Measurements from ENCODE around the gene NCAM1. TPM values are rescaled to one million over a fixed set of nuclear protein-coding genes. Genes with fewer than 3 reads are reported as not detected.

NCAM1 gene
- polyA plus RNA-seq, 1 donor (not counting 4 experiments of a cell fraction or from before 2014, with no cell fraction given), result 0.04 TPM

DNA sequence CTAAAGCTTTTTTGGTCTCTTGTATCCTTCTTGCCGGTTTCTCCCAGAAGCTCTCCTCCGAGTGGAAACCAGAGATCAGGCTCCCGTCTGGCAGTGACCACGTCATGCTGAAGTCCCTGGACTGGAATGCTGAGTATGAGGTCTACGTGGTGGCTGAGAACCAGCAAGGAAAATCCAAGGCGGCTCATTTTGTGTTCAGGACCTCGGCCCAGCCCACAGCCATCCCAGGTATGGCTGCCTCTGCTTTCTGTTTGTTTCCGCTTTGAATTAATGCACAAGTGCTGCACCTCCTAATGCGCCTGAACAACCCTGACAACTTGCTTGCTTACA, 298.8 kb downstream of the NCAM1 start:
- Histone ChIP-seq H3K4me2 (ENCODE audit: control insufficient read depth, extremely low read depth, insufficient read depth, low read depth, low read length) (no peak overlapping the region), H3K9me3 (ENCODE audit: control insufficient read depth, low read depth, low read length) (no peaks in the 10 kb centered on the region), H3K79me2 (ENCODE audit: control insufficient read depth, insufficient read depth, low read length) (no peaks in the 10 kb centered on the region), H3K4me3 (ENCODE audit: control insufficient read depth in 2 of 3, extremely low read depth in 1 of 3, insufficient read depth in 2 of 3, low read depth in 1 of 3, low read length in 3 of 3) (no peak overlapping the region), H3K27me3 (ENCODE audit: control insufficient read depth, extremely low read depth, insufficient read depth, low read length) (no peaks in the 10 kb centered on the region), H3K4me1 (ENCODE audit: control insufficient read depth, extremely low read depth, insufficient read depth, low read length) (peaks cover 10% of the 10 kb centered on the region), H3K36me3 (ENCODE audit: control insufficient read depth in 2 of 2, extremely low read depth in 1 of 2, insufficient read depth in 2 of 2, low read length in 2 of 2) (no peaks in the 10 kb centered on the region), H3K9me1 (ENCODE audit: control insufficient read depth, extremely low read depth, insufficient read depth, low read length) (no peaks in the 10 kb centered on the region), H3K9ac (ENCODE audit: control insufficient read depth, extremely low read depth, insufficient read depth, low read length) (no peak overlapping the region), H3K27ac (ENCODE audit: control insufficient read depth, insufficient read depth, low read length) (no peak overlapping the region), H2AFZ (ENCODE audit: control insufficient read depth, low read length) (no peak overlapping the region), H4K20me1 (ENCODE audit: control insufficient read depth, extremely low read depth, insufficient read depth, low read length) (no peaks in the 10 kb centered on the region)
- no peak for TF ChIP-seq EZH2 (IDR thresholded peaks at IDR 0.05; ENCODE audit: low read length)
- TF ChIP-seq, protein P1, sequence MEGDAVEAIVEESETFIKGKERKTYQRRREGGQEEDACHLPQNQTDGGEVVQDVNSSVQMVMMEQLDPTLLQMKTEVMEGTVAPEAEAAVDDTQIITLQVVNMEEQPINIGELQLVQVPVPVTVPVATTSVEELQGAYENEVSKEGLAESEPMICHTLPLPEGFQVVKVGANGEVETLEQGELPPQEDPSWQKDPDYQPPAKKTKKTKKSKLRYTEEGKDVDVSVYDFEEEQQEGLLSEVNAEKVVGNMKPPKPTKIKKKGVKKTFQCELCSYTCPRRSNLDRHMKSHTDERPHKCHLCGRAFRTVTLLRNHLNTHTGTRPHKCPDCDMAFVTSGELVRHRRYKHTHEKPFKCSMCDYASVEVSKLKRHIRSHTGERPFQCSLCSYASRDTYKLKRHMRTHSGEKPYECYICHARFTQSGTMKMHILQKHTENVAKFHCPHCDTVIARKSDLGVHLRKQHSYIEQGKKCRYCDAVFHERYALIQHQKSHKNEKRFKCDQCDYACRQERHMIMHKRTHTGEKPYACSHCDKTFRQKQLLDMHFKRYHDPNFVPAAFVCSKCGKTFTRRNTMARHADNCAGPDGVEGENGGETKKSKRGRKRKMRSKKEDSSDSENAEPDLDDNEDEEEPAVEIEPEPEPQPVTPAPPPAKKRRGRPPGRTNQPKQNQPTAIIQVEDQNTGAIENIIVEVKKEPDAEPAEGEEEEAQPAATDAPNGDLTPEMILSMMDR (optimal IDR thresholded peaks at IDR 0.05 in 1 of 3, IDR thresholded peaks at IDR 0.05 in 1 of 3, conservative IDR thresholded peaks at IDR 0.05 in 1 of 3; ENCODE audit: extremely low read depth in 1 of 3, insufficient read depth in 2 of 3, low read length in 3 of 3), result no peak
- dilution Hi-C loops (cut with MboI; ENCODE audit: extremely low pct_ligation_motif_present, low sequenced_read_pairs), result no loop called here
- FAIRE-seq, result no peak
- no peak for DNase-seq (ENCODE audit: low read depth, low spot score)

DNA sequence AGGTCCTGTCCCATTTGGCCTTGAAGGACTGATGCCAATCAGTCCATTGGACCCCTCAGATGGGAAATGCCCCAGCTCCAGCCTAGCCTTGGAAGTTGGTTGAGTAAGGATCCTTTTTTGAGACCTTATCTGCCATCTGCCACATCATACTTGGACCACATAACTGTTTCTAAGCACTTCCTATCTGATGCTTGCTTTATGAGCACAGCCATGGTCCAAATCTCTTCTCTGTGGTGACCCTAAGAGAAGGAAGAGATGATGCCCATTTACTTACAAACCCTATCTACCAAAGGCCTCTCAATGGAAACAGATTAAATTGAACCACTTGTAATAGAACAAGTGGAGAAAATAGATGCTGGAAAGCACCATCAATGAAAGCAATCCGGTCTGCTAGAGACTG, 299.3 kb downstream of the NCAM1 start:
- Histone ChIP-seq H3K36me3 (ENCODE audit: control insufficient read depth in 2 of 2, extremely low read depth in 1 of 2, insufficient read depth in 2 of 2, low read length in 2 of 2) (no peaks in the 10 kb centered on the region), H2AFZ (ENCODE audit: control insufficient read depth, low read length) (no peak overlapping the region), H3K4me2 (ENCODE audit: control insufficient read depth, extremely low read depth, insufficient read depth, low read depth, low read length) (no peak overlapping the region), H3K4me3 (ENCODE audit: control insufficient read depth in 2 of 3, extremely low read depth in 1 of 3, insufficient read depth in 2 of 3, low read depth in 1 of 3, low read length in 3 of 3) (no peak overlapping the region), H4K20me1 (ENCODE audit: control insufficient read depth, extremely low read depth, insufficient read depth, low read length) (no peaks in the 10 kb centered on the region), H3K79me2 (ENCODE audit: control insufficient read depth, insufficient read depth, low read length) (no peaks in the 10 kb centered on the region), H3K4me1 (ENCODE audit: control insufficient read depth, extremely low read depth, insufficient read depth, low read length) (peaks cover 5% of the 10 kb centered on the region), H3K27me3 (ENCODE audit: control insufficient read depth, extremely low read depth, insufficient read depth, low read length) (no peaks in the 10 kb centered on the region), H3K9ac (ENCODE audit: control insufficient read depth, extremely low read depth, insufficient read depth, low read length) (no peak overlapping the region), H3K9me3 (ENCODE audit: control insufficient read depth, low read depth, low read length) (no peaks in the 10 kb centered on the region), H3K9me1 (ENCODE audit: control insufficient read depth, extremely low read depth, insufficient read depth, low read length) (no peaks in the 10 kb centered on the region), H3K27ac (ENCODE audit: control insufficient read depth, insufficient read depth, low read length) (no peak overlapping the region)
- dilution Hi-C loops (cut with MboI; ENCODE audit: extremely low pct_ligation_motif_present, low sequenced_read_pairs), result no loop called here
- DNase-seq (ENCODE audit: low read depth, low spot score), result no peak
- no peak for FAIRE-seq
- TF ChIP-seq EZH2 (IDR thresholded peaks at IDR 0.05; ENCODE audit: low read length), result no peak
- TF ChIP-seq, protein P1 (optimal IDR thresholded peaks at IDR 0.05 in 1 of 3, IDR thresholded peaks at IDR 0.05 in 1 of 3, conservative IDR thresholded peaks at IDR 0.05 in 1 of 3; ENCODE audit: extremely low read depth in 1 of 3, insufficient read depth in 2 of 3, low read length in 3 of 3), result no peak
